ENCODE data around the gene OR6F1.
"Not testable (repeated sequence)": the region's sequence is repeated elsewhere in the genome, so short reads cannot be mapped to it uniquely, and the experiment has no call there.

Gene OR6F1

DNA sequence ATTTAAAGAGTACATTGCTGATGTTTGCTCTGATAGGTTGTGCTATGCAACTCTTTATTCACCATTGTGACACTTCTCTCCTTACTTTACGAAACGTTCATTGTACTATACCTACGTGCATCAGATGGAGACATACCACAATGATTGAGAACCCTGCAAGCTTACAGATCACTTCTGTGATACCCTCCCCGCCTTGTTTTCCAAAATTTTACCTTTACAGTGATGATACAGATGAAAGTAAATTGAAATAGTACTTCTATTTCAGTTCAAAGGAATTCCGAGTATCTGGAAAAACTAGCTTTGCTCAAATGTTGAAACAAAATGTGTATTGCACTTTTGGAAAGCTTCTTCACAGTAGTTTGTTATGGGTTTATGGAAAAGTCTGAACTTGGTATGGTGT lies 25.3 kb upstream of the OR6F1 start:
- no peak overlapping the region for H3K27ac ChIP-seq

DNA sequence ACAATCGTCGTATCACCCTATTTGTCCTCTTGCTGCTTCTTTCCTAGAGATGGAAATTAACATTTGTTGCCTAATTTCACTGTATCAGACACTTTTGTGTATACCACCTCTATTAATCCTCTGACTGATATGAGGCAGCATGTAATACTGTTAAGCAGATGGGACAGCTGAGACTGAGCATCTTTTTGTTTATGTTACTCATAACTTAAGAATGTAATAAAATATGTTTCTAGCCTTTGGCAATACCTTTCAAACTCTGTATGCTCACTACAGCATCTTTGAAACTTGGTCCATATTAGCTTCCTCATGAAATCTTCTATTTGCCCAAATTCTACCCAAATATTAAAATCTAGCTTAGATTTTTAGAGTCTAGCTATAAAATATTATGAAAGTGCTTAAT lies 24.3 kb upstream of the OR6F1 start:
- TF ChIP-seq, protein P1, sequence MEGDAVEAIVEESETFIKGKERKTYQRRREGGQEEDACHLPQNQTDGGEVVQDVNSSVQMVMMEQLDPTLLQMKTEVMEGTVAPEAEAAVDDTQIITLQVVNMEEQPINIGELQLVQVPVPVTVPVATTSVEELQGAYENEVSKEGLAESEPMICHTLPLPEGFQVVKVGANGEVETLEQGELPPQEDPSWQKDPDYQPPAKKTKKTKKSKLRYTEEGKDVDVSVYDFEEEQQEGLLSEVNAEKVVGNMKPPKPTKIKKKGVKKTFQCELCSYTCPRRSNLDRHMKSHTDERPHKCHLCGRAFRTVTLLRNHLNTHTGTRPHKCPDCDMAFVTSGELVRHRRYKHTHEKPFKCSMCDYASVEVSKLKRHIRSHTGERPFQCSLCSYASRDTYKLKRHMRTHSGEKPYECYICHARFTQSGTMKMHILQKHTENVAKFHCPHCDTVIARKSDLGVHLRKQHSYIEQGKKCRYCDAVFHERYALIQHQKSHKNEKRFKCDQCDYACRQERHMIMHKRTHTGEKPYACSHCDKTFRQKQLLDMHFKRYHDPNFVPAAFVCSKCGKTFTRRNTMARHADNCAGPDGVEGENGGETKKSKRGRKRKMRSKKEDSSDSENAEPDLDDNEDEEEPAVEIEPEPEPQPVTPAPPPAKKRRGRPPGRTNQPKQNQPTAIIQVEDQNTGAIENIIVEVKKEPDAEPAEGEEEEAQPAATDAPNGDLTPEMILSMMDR (conservative IDR thresholded peaks at IDR 0.05), result no peak
- H3K27ac ChIP-seq, result no peak overlapping the region

More for the DNA sequence above, 25.3 kb upstream of the OR6F1 start:
- TF ChIP-seq, protein P1 (conservative IDR thresholded peaks at IDR 0.05), result no peak

DNA sequence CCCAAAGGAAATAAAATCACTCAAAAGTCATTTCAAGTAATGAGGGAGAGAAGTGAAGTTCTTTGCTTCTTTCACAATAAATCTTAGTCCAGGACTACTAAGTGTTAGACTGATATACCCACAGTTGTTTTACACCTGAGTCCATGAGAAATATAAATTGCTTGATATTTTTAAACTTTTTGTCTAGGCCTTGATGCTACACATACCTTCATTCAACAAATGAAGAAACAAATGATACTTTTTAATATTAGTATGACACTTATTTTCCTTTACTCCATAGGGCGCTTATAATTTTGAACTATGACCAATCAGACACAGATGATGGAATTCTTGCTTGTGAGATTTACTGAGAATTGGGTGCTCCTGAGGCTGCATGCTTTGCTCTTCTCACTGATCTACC lies 21.9 kb upstream of the OR6F1 start, which contains the start of gene OR14K1:
OR14K1 (plus strand) TSS at position 301 of the 400 bp plus-strand sequence; CDS start at position 301, 0 bp downstream.
- TF ChIP-seq, protein P1 (conservative IDR thresholded peaks at IDR 0.05), result no peak
- no peak within 1 kb of the TSS for H3K27ac ChIP-seq

DNA sequence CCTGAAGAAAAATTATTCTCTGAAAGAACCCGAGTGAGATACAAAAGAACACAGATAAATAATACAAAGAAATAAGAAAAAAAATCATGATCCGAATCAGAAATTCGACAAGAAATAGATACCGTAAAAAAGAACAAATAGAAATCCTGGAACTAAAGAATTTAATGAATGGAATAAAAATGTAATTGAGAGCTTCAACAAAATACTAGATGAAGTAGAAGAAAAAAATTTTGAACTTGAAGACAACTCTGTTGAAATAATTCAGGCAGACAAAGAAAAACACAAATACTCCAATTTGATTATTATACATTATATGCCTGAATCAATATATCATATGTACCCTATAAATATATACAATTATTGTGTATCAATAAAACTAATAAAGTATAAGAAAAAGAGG lies 4.8 kb upstream of the OR6F1 start:
- TF ChIP-seq, protein P1 (conservative IDR thresholded peaks at IDR 0.05), result no peak
- no peak overlapping the region for H3K27ac ChIP-seq

DNA sequence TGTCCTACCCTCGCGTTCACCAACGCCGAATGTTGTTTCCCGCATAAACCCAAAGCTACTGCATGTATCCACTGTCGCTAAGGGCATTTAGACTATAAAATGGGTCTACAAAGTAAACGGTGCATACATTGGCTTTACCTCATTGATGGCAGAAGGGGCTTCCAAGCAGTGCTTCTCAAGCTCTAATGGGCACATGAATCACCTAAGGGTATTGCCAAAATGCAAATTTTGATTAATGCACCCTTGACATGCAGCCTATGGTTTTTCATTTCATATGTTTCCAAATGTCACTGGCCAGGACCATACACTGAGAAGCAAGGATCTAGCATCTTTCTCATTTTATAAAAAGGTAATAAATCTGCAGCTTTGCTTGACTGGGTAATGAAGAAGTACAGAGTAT lies 2.7 kb downstream of the OR6F1 start:
- no peak overlapping the region for H3K27ac ChIP-seq
- TF ChIP-seq, protein P1 (conservative IDR thresholded peaks at IDR 0.05), result no peak

DNA sequence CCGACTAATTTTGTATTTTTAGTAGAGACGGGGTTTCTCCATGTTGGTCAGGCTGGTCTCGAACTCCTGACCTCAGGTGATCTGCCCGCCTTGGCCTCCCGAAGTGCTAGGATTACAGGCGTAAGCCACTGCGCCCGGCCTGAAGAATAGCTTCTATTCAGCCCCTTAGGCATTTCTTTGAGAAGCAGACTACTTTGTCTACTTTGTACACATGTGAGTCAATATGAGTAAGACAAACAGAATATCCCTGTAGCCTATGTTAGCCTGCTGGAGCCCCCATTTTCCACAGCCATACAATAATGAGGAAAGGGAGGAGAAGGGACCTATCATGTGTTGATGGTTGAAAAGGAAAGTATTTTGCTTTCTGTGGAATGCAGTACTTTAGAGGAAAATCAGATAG lies 5.8 kb downstream of the OR6F1 start:
- H3K27ac ChIP-seq, result not testable (repeated sequence)

DNA sequence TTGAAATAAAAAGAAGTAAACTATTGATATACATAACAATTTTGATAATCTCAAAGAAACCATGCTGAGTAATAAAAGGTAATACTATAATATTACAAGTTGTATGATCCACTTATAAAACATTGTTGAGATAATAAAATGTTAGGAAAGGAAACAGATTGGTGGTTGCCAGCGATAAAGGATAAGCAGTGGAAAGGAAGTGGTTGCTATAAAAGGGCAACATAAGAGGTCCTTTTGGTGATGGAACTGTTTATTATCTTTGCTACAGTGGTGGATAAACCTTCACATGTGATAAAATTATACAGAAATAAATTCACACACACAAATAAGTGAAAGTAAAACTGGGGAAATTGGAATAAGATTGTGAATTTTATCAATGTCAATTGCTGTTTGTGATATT lies 15.1 kb downstream of the OR6F1 start:
- no peak overlapping the region for H3K27ac ChIP-seq
- TF ChIP-seq, protein P1 (conservative IDR thresholded peaks at IDR 0.05), result no peak

DNA sequence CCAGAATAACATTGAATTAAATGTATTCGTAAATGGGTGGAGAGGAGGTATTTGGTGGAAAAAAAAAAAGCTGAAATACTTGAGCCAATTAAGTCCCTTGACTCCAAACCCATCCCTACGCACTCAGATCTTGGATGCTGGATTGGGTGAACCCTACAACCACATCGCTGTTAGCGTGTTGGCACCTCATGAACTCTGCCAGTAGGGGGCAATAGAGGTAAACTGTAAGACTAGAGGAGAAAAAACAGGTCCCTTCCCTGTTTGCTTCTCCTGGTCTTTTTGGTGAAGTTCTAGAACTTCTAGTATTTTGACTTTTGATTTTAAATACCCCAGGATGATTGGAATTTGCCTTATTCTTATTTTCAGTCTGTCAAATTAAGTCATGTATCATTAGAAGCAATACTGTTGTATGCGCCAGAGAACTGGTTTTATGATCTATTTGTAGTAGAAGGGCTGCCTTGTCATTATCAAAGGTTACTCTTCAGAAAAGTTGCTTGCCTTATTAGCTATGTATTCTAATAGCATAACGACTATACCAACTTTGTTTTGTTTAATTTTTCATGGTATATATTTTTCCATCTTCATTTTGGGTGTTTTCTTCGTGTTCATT lies 35.1 kb downstream of the OR6F1 start:
- TF ChIP-seq, protein P1 (conservative IDR thresholded peaks at IDR 0.05), result peak; percentile 72
- no peak overlapping the region; the same call in 1 of the 2 replicates for H3K27ac ChIP-seq

Measured in VCaP (cell line).